ENCODE data around the gene CA5A. TPM values are rescaled to one million over a fixed set of nuclear protein-coding genes. Genes with fewer than 3 reads are reported as not detected.
"Not testable (repeated sequence)": the region's sequence is repeated elsewhere in the genome, so short reads cannot be mapped to it uniquely, and the experiment has no call there.

Gene CA5A
- total RNA-seq, 3 donors from 2014 or later (not counting 1 experiment from before 2014, with no cell fraction given) = not detected

DNA sequence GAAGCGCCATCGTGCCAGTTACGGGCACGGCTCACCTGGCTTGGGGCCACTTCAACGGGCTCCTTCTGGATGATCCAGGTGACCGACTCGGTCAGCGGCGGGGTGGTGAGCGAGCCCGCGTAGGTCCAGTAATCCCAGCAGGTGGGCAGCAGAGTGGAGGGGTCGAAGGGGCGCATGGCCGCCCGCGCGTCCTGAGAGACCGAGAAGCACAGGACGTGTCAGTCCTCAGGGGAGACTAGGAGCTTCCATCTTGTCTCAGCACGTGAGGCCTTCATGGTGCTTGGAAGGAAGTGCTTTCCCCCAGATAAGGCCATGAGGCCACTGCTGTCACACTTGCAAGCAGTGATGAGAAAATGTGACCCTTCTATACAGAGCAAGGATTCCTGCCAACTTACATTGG is 44.6 kb downstream of the CA5A start:
- 94% methylated on average over 21 of the region's 21 CpGs for WGBS (ENCODE audit: insufficient coverage)
- no peak overlapping the region for H3K4me3 Mint-ChIP-seq
- no peaks in the 10 kb centered on the region for H3K27me3 Mint-ChIP-seq (ENCODE audit: low read depth in 2 of 2)
- H3K27ac Mint-ChIP-seq = no peak overlapping the region
- H3K9me3 Mint-ChIP-seq = peaks cover 0 to 2% of the 10 kb centered on the region in 2 donors
- no peak overlapping the region for H3K27ac ChIP-seq (ENCODE audit: low read length)
- DNase-seq (no peak), ATAC-seq (no peak)
- intact Hi-C loops (cut with micrococcal nuclease) = no loop called here
- H3K36me3 ChIP-seq (ENCODE audit: control insufficient read depth, insufficient read depth, low read length) = no peaks in the 10 kb centered on the region
- H3K27me3 ChIP-seq (ENCODE audit: control insufficient read depth, insufficient read depth, low read length) = no peaks in the 10 kb centered on the region
- no peaks in the 10 kb centered on the region for H3K36me3 Mint-ChIP-seq
- no peak for TF ChIP-seq CTCF (IDR thresholded peaks at IDR 0.05)
- peaks cover 14 to 15% of the 10 kb centered on the region in 2 donors for H3K4me1 Mint-ChIP-seq
- H3K9me3 ChIP-seq (ENCODE audit: control insufficient read depth, insufficient read depth, low read length) = no peaks in the 10 kb centered on the region
- H3K4me1 ChIP-seq (ENCODE audit: control insufficient read depth, insufficient read depth, low read length) = peaks cover 21% of the 10 kb centered on the region
- no peak overlapping the region for H3K4me3 ChIP-seq (ENCODE audit: low read length)

GRCh38 chr16:87889762-87890161 is 46.6 kb downstream of the CA5A start:
- ATAC-seq = peak in 1 of 3 donors; percentile 36
- H3K4me1 ChIP-seq (ENCODE audit: control insufficient read depth, insufficient read depth, low read length); H3K4me3 ChIP-seq (ENCODE audit: low read length); H3K27ac ChIP-seq (ENCODE audit: low read length); DNase-seq; H3K36me3 ChIP-seq (ENCODE audit: control insufficient read depth, insufficient read depth, low read length); H3K27me3 ChIP-seq (ENCODE audit: control insufficient read depth, insufficient read depth, low read length); H3K36me3 Mint-ChIP-seq; H3K4me1 Mint-ChIP-seq; H3K4me3 Mint-ChIP-seq; H3K27ac Mint-ChIP-seq; intact Hi-C loops (cut with micrococcal nuclease); H3K9me3 Mint-ChIP-seq; H3K9me3 ChIP-seq (ENCODE audit: control insufficient read depth, insufficient read depth, low read length): not testable (repeated sequence)
- H3K27me3 Mint-ChIP-seq (ENCODE audit: low read depth in 2 of 2) = peaks cover 5 to 12% of the 10 kb centered on the region in 2 donors
- WGBS (ENCODE audit: insufficient coverage) = 90% methylated on average over 9 of the region's 10 CpGs

- WGBS (ENCODE audit: insufficient coverage) = 88% methylated on average over 7 of the region's 7 CpGs
- H3K9me3 Mint-ChIP-seq; H3K36me3 ChIP-seq (ENCODE audit: control insufficient read depth, insufficient read depth, low read length); DNase-seq; H3K4me3 Mint-ChIP-seq; H3K27ac Mint-ChIP-seq; H3K4me1 ChIP-seq (ENCODE audit: control insufficient read depth, insufficient read depth, low read length); H3K27ac ChIP-seq (ENCODE audit: low read length); ATAC-seq; H3K9me3 ChIP-seq (ENCODE audit: control insufficient read depth, insufficient read depth, low read length); H3K4me1 Mint-ChIP-seq; H3K4me3 ChIP-seq (ENCODE audit: low read length); H3K27me3 ChIP-seq (ENCODE audit: control insufficient read depth, insufficient read depth, low read length); H3K36me3 Mint-ChIP-seq; intact Hi-C loops (cut with micrococcal nuclease): not testable (repeated sequence)
- peaks cover 5 to 12% of the 10 kb centered on the region in 2 donors for H3K27me3 Mint-ChIP-seq (ENCODE audit: low read depth in 2 of 2)
Measured at GRCh38 chr16:87888346-87888745, 48.0 kb downstream of the CA5A start.

DNA sequence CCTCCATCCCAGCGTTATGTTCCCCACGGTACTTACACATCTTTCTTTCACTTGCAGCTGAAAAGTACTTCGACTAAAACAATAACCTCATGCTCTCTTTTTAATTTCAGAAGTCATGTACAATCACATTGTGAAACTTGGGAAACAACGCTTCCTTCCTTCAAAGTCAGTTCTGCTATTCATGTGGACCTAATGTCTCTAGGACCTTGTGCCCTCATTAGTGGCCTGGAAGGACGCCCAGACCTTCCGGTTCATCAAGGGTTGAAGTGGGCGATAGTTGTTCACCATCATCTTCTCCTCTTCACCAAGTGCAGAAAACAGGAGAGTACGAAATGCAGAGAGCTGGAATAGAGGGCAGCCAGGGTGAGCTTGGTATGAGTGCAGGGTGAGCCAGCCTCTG is 48.4 kb downstream of the CA5A start:
- H3K4me1 Mint-ChIP-seq, H3K36me3 Mint-ChIP-seq: not testable (repeated sequence)
- peaks cover 5 to 12% of the 10 kb centered on the region in 2 donors for H3K27me3 Mint-ChIP-seq (ENCODE audit: low read depth in 2 of 2)

DNA sequence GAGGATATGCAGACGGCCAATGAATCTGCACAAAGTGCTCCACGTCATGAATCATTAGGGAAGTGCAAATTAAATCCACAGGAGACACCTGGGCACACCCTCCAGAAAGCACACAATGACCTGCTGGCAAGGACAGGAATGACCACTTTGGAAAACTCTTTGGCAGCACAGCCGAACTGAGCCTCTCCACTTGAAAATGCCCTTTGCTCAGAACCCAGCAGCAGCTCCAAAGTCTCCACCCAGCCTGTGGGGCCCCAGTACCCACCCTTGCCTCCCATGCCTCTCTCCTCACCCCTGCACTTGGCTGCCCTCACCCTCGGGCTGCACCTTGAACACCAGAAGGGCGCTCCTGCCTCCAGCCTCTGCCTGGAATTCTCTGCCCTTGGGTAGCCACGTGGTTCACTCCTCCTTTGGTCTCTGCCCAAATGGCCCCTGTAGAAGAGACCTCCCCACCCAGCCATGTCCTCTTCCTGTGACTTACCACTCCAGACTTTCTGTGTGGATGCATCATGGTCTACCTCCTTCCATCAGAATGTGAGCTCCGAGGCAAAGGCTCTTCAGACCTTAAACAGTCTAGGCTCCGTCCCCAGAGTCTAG is 50.9 kb downstream of the CA5A start:
- intact Hi-C loops (cut with micrococcal nuclease); H3K4me1 ChIP-seq (ENCODE audit: control insufficient read depth, insufficient read depth, low read length); H3K9me3 Mint-ChIP-seq; H3K9me3 ChIP-seq (ENCODE audit: control insufficient read depth, insufficient read depth, low read length); H3K4me1 Mint-ChIP-seq; H3K4me3 ChIP-seq (ENCODE audit: low read length); H3K4me3 Mint-ChIP-seq; DNase-seq; H3K27ac ChIP-seq (ENCODE audit: low read length); H3K27ac Mint-ChIP-seq; ATAC-seq; H3K36me3 ChIP-seq (ENCODE audit: control insufficient read depth, insufficient read depth, low read length); H3K36me3 Mint-ChIP-seq; H3K27me3 ChIP-seq (ENCODE audit: control insufficient read depth, insufficient read depth, low read length): not testable (repeated sequence)
- peaks cover 15 to 17% of the 10 kb centered on the region in 2 donors for H3K27me3 Mint-ChIP-seq (ENCODE audit: low read depth in 2 of 2)
- WGBS (ENCODE audit: insufficient coverage) = 77% methylated on average over 8 of the region's 8 CpGs

More for the DNA sequence above, 48.4 kb downstream of the CA5A start:
- H3K27ac ChIP-seq (ENCODE audit: low read length); H3K27ac Mint-ChIP-seq; H3K9me3 ChIP-seq (ENCODE audit: control insufficient read depth, insufficient read depth, low read length); H3K9me3 Mint-ChIP-seq; intact Hi-C loops (cut with micrococcal nuclease); H3K36me3 ChIP-seq (ENCODE audit: control insufficient read depth, insufficient read depth, low read length); ATAC-seq; H3K4me3 Mint-ChIP-seq; H3K27me3 ChIP-seq (ENCODE audit: control insufficient read depth, insufficient read depth, low read length); DNase-seq; H3K4me1 ChIP-seq (ENCODE audit: control insufficient read depth, insufficient read depth, low read length); H3K4me3 ChIP-seq (ENCODE audit: low read length): not testable (repeated sequence)
- WGBS (ENCODE audit: insufficient coverage) = 62% methylated on average over 6 of the region's 8 CpGs
